ENCODE results near the gene HIGD2A. TPM values are rescaled to one million over a fixed set of nuclear protein-coding genes. Genes with fewer than 3 reads are reported as not detected.

Gene HIGD2A
- total RNA-seq, 1 experiment from 2014 or later: 98.2 TPM

GRCh38 chr5:176365351-176366231 lies 23.0 kb upstream of the HIGD2A start, which contains the start of gene ARL10 (continued):
- TF ChIP-seq ZNF532 (CRISPR knock-in tag; IDR thresholded peaks at IDR 0.05; ENCODE audit: borderline replicate concordance) (no peak), ZNF121 (CRISPR knock-in tag; IDR thresholded peaks at IDR 0.05) (no peak), TCF7 (CRISPR knock-in tag; IDR thresholded peaks at IDR 0.05; ENCODE audit: low read depth) (no peak; the same call in 1 of the 2 replicates), ZNF281 (CRISPR knock-in tag; IDR thresholded peaks at IDR 0.05) (no peak), NFE2L1 (CRISPR knock-in tag; IDR thresholded peaks at IDR 0.05) (0 out of 2 replicates have a peak, but pooled peaks have one; percentile 39), ETV6 (CRISPR knock-in tag; IDR thresholded peaks at IDR 0.05) (peak; percentile 68), ZNF512 (CRISPR knock-in tag; IDR thresholded peaks at IDR 0.05; ENCODE audit: borderline replicate concordance) (no peak), FOXJ3 (CRISPR knock-in tag; IDR thresholded peaks at IDR 0.05; ENCODE audit: borderline replicate concordance) (no peak), GTF2I (CRISPR knock-in tag; conservative IDR thresholded peaks at IDR 0.05) (no peak), E2F4 (CRISPR knock-in tag; IDR thresholded peaks at IDR 0.05; ENCODE audit: borderline replicate concordance, low read depth) (no peak), GRHL2 (CRISPR knock-in tag; IDR thresholded peaks at IDR 0.05; ENCODE audit: insufficient replicate concordance, severe bottlenecking) (no peak), ZNF219 (CRISPR knock-in tag; IDR thresholded peaks at IDR 0.05; ENCODE audit: borderline replicate concordance) (peak; percentile 22; the same call in 1 of the 2 replicates), MXD4 (CRISPR knock-in tag; IDR thresholded peaks at IDR 0.05; ENCODE audit: borderline replicate concordance) (no peak), ARID4B (CRISPR knock-in tag; IDR thresholded peaks at IDR 0.05; ENCODE audit: borderline replicate concordance) (no peak; the same call in 1 of the 2 replicates)
- TF ChIP-seq, protein P1, sequence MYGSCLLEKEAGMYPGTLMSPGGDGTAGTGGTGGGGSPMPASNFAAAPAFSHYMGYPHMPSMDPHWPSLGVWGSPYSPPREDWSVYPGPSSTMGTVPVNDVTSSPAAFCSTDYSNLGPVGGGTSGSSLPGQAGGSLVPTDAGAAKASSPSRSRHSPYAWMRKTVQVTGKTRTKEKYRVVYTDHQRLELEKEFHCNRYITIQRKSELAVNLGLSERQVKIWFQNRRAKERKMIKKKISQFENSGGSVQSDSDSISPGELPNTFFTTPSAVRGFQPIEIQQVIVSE (CRISPR knock-in tag; IDR thresholded peaks at IDR 0.05; ENCODE audit: borderline replicate concordance): no peak
- TF ChIP-seq, protein P2, sequence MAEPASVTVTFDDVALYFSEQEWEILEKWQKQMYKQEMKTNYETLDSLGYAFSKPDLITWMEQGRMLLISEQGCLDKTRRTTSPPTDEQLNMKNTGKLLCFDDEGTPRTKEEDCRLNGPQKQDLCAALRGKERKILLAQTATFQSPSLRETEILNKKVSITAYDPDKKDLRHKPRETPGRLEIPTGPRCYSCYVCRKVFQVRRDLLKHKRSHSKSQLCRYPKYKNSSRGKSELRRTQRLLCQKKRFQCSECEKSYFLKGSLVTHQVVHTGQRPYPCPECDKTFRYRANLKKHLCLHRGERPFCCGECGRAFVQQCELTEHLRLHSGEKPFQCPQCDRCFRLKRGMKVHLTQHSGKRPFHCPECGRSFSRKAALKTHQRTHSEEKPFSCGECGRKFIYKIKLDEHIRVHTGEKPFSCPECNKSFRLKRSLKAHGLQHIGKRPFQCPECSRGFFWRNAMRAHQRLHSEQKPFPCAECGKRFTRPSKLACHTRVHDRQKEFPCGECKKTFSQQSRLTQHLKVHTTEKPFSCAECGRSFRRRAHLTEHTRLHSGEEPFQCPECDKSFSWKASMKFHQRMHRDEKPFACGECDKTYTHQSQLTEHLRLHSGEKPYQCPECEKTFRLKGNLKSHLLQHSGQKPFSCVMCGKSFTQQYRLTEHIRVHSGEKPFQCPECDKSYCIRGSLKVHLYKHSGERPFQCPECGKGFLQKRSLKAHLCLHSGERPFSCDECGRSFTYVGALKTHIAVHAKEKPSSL (CRISPR knock-in tag; conservative IDR thresholded peaks at IDR 0.05): no peak
- TF ChIP-seq, protein P3, sequence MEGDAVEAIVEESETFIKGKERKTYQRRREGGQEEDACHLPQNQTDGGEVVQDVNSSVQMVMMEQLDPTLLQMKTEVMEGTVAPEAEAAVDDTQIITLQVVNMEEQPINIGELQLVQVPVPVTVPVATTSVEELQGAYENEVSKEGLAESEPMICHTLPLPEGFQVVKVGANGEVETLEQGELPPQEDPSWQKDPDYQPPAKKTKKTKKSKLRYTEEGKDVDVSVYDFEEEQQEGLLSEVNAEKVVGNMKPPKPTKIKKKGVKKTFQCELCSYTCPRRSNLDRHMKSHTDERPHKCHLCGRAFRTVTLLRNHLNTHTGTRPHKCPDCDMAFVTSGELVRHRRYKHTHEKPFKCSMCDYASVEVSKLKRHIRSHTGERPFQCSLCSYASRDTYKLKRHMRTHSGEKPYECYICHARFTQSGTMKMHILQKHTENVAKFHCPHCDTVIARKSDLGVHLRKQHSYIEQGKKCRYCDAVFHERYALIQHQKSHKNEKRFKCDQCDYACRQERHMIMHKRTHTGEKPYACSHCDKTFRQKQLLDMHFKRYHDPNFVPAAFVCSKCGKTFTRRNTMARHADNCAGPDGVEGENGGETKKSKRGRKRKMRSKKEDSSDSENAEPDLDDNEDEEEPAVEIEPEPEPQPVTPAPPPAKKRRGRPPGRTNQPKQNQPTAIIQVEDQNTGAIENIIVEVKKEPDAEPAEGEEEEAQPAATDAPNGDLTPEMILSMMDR (IDR thresholded peaks at IDR 0.05): no peak

Data from WTC11 (cell line).